GM12878 (cell line): Measurements from ENCODE around the gene KCND2. TPM values are rescaled to one million over a fixed set of nuclear protein-coding genes. Genes with fewer than 3 reads are reported as not detected.

Experiments
- ATAC-seq: fragments of 200-7000 bp; cut with Tn5 transposase; 3 replicates; pipeline ENCODE4 v1.9.1; 2020; ENCODE audit warnings: mild to moderate bottlenecking, moderate library complexity
- BruUV-seq: library from RNA; stranded (reverse); fragments of 400-500 nt; replicated peaks from 2 replicates; lab custom pipeline; 2021; lab: Mats Ljungman, UMichigan
- CTCF ChIA-PET: fragments of 300-600 bp; sonication (Branson Sonifier 250); formaldehyde crosslinking; extraction: SDS; loops from one replicate; lab custom pipeline; 2021; ENCODE audit warnings: inconsistent platforms; lab: Yijun Ruan, JAX
- POLR2A ChIA-PET: fragments of 350-600 bp; formaldehyde crosslinking; extraction: SDS; loops from one replicate; lab custom pipeline; 2021; ENCODE audit warnings: inconsistent platforms; lab: Charles Lee
- RAD21 ChIA-PET: fragments of 300-600 bp; sonication (Branson Sonifier 250); formaldehyde crosslinking; loops from one replicate; lab custom pipeline; 2023; ENCODE audit warnings: antibody characterized with exemption; ENCODE audit not compliant: unreplicated experiment; lab: Charles Lee
- SMC1A ChIA-PET: fragments of 300-600 bp; sonication (Branson Sonifier 250); formaldehyde crosslinking; loops from one replicate; lab custom pipeline; 2023; ENCODE audit not compliant: unreplicated experiment, uncharacterized antibody; lab: Charles Lee
- DNase-seq: peaks from one replicate; pipeline ENCODE4 v3.0.0-alpha.2; 2011; ENCODE audit warnings: low read depth, low spot score
- FAIRE-seq: peaks from 3 replicates; lab custom pipeline; 2011; peaks lifted over from hg19 to GRCh38; lab: Jason Lieb, UNC
- H2AFZ ChIP-seq: 2 replicates; pipeline ENCODE4 v1.6.0; 2011; ENCODE audit warnings: low read depth, low read length, control low read depth; ENCODE audit not compliant: control insufficient read depth
- H3K27ac ChIP-seq: 2 replicates; pipeline ENCODE4 v1.5.1; 2011; ENCODE audit warnings: control low read depth; ENCODE audit not compliant: control insufficient read depth, insufficient read depth
- H3K27me3 ChIP-seq, 2 experiments: replicated peaks in 1 of 2; 2 replicates each; pipeline versions ENCODE4 v1.6.0 to v1.6.1; 2011; ENCODE audit warnings: low read length in 1 of 2; ENCODE audit not compliant: control insufficient read depth in 2 of 2, insufficient read depth in 2 of 2
- H3K36me3 ChIP-seq, 2 experiments: 2 replicates each; pipeline ENCODE4 v1.5.1; 2011; ENCODE audit warnings: low read length in 1 of 2; ENCODE audit not compliant: control insufficient read depth in 2 of 2, insufficient read depth in 2 of 2
- H3K4me1 ChIP-seq: 2 replicates; pipeline ENCODE4 v1.6.1; 2011; ENCODE audit warnings: mild to moderate bottlenecking, low read length, moderate library complexity, mixed read lengths; ENCODE audit not compliant: control insufficient read depth, insufficient read depth
- H3K4me2 ChIP-seq: 2 replicates; pipeline ENCODE4 v1.6.0; 2011; ENCODE audit warnings: control low read depth; ENCODE audit not compliant: control insufficient read depth, insufficient read depth
- H3K4me3 ChIP-seq: fragments of 200-600 bp; sonication (generic); 2 replicates; pipeline ENCODE4 v1.5.1; 2016
- H3K79me2 ChIP-seq: 2 replicates; pipeline ENCODE4 v1.6.0; 2011; ENCODE audit warnings: low read length; ENCODE audit not compliant: control insufficient read depth, insufficient read depth
- H3K9ac ChIP-seq: 2 replicates; pipeline ENCODE4 v1.8.0; 2011; ENCODE audit warnings: low read length, control low read depth, mixed read lengths; ENCODE audit not compliant: control insufficient read depth, insufficient read depth
- H3K9me3 ChIP-seq: replicated peaks from 3 replicates; pipeline ENCODE4 v1.5.1; 2011; ENCODE audit warnings: mild to moderate bottlenecking, low read length; ENCODE audit not compliant: control insufficient read depth, insufficient read depth
- H4K20me1 ChIP-seq: 2 replicates; pipeline ENCODE4 v1.6.0; 2011; ENCODE audit not compliant: control insufficient read depth, insufficient read depth
- CHD4 ChIP-seq: fragments of 200-600 bp; sonication (generic); IDR thresholded peaks from 2 replicates; pipeline ENCODE4 v1.6.1; 2016; ENCODE audit warnings: mild to moderate bottlenecking
- ELK1 ChIP-seq: IDR thresholded peaks from 2 replicates; pipeline ENCODE4 v1.6.1; 2012; ENCODE audit warnings: low read depth, low read length, improper control_type of control experiment
- HDAC2 ChIP-seq: fragments of 200-600 bp; sonication (generic); IDR thresholded peaks from 2 replicates; pipeline ENCODE4 v1.6.1; 2017
- MAX ChIP-seq: IDR thresholded peaks from 2 replicates; pipeline ENCODE4 v1.6.1; 2012; ENCODE audit warnings: low read depth, low read length, improper control_type of control experiment
- MLLT1 ChIP-seq: fragments of 450-650 bp; IDR thresholded peaks from 2 replicates; pipeline ENCODE4 v1.6.1; 2016; ENCODE audit warnings: mild to moderate bottlenecking
- MYB ChIP-seq: fragments of 150-350 bp; IDR thresholded peaks from 2 replicates; pipeline ENCODE4 v1.6.1; 2014; ENCODE audit warnings: mild to moderate bottlenecking, low read depth, low read length, borderline replicate concordance
- PML ChIP-seq: IDR thresholded peaks from 2 replicates; pipeline ENCODE4 v1.6.1; 2012; ENCODE audit warnings: low read length, inconsistent platforms
- YY1 ChIP-seq: IDR thresholded peaks from 2 replicates; pipeline ENCODE4 v1.6.1; 2011; ENCODE audit warnings: low read depth, mild to moderate bottlenecking, low read length
- ZBTB33 ChIP-seq: fragments of 450-650 bp; IDR thresholded peaks from 2 replicates; pipeline ENCODE4 v1.6.1; 2017; ENCODE audit warnings: mild to moderate bottlenecking
- ZBTB40 ChIP-seq: fragments of 450-650 bp; IDR thresholded peaks from 2 replicates; pipeline ENCODE4 v1.6.1; 2016; ENCODE audit warnings: mild to moderate bottlenecking, moderate library complexity, borderline replicate concordance
- WGBS: methylation state at CpG from one replicate; pipeline ENCODE4 v1.1.6; 2016; ENCODE audit warnings: low lambda C conversion rate; ENCODE audit not compliant: insufficient replicate concordance, insufficient coverage; ENCODE audit errors: missing lambda C conversion rate; 5-methylcytosine and 5-hydroxymethylcytosine counted together
- in situ Hi-C: fragments of 300-500 bp; cut with MboI; formaldehyde crosslinking; loops from 9 replicates; pipeline ENCODE4 v1.14.3; 2018; ENCODE audit warnings: mixed read lengths
- intact Hi-C: fragments of 100-400 bp; cut with micrococcal nuclease; formaldehyde crosslinking; loops from one replicate; pipeline ENCODE4 v1.14.2; 2022; ENCODE audit not compliant: unreplicated experiment
- polyA plus RNA-seq, 11 experiments: library from polyadenylated mRNA; depleted of rRNA in 4 of 11; unstranded in 6 of 11; stranded (reverse) in 5 of 11; fragments of >200 nt; fragmentation: Nextera tagmentation in 4 of 11; fragmentation: Illumina TruSeq in 1 of 11; extraction: Ambion mirVana in 4 of 11; extraction: Trizol in 1 of 11; gene quantifications; 1 replicate in 1 of 11; 2 replicates in 10 of 11; pipeline versions ENCODE4 v1.2.1 to v1.2.3, GENCODE V29; 2011 to 2016; ENCODE audit warnings: inconsistent platforms in 2 of 11, missing spikeins in 2 of 11, low read depth in 1 of 11
- total RNA-seq, 4 experiments: library from RNA; depleted of rRNA in 3 of 4; stranded (reverse); fragments of >200 nt in 3 of 4; fragmentation: Illumina TruSeq in 1 of 4; extraction: Trizol in 1 of 4; gene quantifications; 2 replicates each; pipeline versions ENCODE4 v1.2.1 to v1.2.3, GENCODE V29; 2013 to 2021

The KCND2 gene
- total and polyA plus RNA-seq, 10 of the 15 experiments (the other 5 are each of a cell fraction or from before 2014, with no cell fraction given), result 3.6 to 22.3 (median 6.3) TPM

- ChIA-PET POLR2A (no interaction called here), CTCF (no interaction called here), SMC1A (no interaction called here), RAD21 (no interaction called here)
- 94% methylated on average over 17 of the region's 27 CpGs for WGBS
- no peak overlapping the region for H3K4me3 ChIP-seq
- H4K20me1 ChIP-seq, result no peaks in the 10 kb centered on the region
- intact Hi-C loops, result loop anchor here (5.0 kb wide), 1 partner anchor 452 kb away; no protein-coding TSS in a partner anchor
- no TSS peak for BruUV-seq
- H3K4me1 ChIP-seq, result no peaks in the 10 kb centered on the region
- DNase-seq (no peak), ATAC-seq (no peak), FAIRE-seq (no peak)
- H3K9me3 ChIP-seq, result peaks cover 6% of the 10 kb centered on the region; the same call in 2 of the 3 replicates
- H3K27ac ChIP-seq, result no peak overlapping the region
- TF ChIP-seq MLLT1, result peak; percentile 52
- no peak for TF ChIP-seq CHD4
- TF ChIP-seq ZBTB40, result no peak
- TF ChIP-seq MYB, result no peak
- peak; percentile 86 for TF ChIP-seq ZBTB33
- TF ChIP-seq MAX, result no peak
- no peak for TF ChIP-seq HDAC2
- no peak for TF ChIP-seq PML
- TF ChIP-seq YY1, result no peak
- no peak for TF ChIP-seq ELK1
- no peaks in the 10 kb centered on the region; a peak in 1 of 4 replicates for H3K36me3 ChIP-seq
- in situ Hi-C loops, result loop anchor here (5.0 to 10.0 kb wide), 3 partner anchors 277 to 1000 kb away; no protein-coding TSS in a partner anchor
- no peaks in the 10 kb centered on the region for H3K27me3 ChIP-seq
- no peak overlapping the region for H3K9ac ChIP-seq
- no peak overlapping the region for H2AFZ ChIP-seq
- peaks cover 63% of the 10 kb centered on the region for H3K79me2 ChIP-seq
- peak overlapping the region; percentile 88 for H3K4me2 ChIP-seq
Observed at GRCh38 chr7:120274899-120275298, 1.9 kb downstream of the KCND2 start.
